Stimulated activated CD4-positive, alpha-beta T cell treated with anti-CD3 and anti-CD28 coated beads, Interleukin-1b, Interleukin-23, amount 100 ng/mL, for 4 hours (primary cell): ENCODE measurements around the gene GPR15.

Experiments
- DNase-seq, 2 donors: peaks; one replicate each; pipeline ENCODE4 v3.0.0-alpha.2; 2020; ENCODE audit warnings: low read depth in 2 of 2

GPR15 gene

DNA sequence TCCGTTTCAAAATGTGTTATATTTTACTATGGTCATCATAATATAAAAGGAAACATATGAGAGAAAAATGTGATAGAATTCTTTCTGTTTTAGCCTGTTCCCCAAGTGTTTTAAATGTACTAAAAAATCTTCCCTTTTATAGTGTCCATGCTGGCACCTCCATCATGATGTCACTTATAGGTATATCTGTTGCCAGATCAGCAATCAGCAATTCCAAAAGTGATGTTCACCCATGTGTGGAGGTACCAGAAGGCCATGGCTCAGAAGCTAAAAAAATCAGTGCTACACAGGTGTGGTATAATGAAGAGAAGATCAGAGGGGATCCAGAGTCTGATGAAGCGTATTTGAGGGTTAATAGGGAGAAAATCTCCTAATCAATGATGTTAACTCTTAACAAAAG lies 1.1 kb upstream of the GPR15 start:
- no peak for DNase-seq

DNA sequence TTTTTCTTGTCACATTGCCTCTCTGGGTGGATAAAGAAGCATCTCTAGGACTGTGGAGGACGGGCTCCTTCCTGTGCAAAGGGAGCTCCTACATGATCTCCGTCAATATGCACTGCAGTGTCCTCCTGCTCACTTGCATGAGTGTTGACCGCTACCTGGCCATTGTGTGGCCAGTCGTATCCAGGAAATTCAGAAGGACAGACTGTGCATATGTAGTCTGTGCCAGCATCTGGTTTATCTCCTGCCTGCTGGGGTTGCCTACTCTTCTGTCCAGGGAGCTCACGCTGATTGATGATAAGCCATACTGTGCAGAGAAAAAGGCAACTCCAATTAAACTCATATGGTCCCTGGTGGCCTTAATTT lies 478 bp downstream of the GPR15 start:
- no peak for DNase-seq

DNA sequence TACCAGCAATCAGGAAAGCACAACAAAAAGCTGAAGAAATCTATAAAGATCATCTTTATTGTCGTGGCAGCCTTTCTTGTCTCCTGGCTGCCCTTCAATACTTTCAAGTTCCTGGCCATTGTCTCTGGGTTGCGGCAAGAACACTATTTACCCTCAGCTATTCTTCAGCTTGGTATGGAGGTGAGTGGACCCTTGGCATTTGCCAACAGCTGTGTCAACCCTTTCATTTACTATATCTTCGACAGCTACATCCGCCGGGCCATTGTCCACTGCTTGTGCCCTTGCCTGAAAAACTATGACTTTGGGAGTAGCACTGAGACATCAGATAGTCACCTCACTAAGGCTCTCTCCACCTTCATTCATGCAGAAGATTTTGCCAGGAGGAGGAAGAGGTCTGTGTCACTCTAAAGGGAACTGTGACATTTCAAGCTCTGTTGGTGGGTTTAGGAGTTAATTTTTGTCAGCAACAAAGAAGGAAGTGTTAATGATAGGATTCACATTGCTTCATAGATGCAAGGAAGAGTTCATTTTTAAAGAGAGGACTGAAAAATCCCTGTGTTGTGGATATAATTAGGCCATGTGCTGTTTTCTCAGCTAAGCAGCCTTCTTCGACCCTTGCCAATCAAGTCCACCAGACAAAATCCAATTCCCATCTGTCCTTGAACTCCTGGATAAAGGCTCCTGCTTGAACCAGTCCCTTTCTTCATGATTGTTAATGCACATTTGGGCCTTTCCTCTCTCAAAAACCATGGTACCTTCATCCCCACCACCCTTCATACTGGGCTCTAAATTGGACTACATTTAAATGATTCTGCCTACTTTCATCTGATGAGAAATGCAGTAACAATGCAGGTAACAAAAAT lies 1.2 kb downstream of the GPR15 start:
- no peak for DNase-seq

DNA sequence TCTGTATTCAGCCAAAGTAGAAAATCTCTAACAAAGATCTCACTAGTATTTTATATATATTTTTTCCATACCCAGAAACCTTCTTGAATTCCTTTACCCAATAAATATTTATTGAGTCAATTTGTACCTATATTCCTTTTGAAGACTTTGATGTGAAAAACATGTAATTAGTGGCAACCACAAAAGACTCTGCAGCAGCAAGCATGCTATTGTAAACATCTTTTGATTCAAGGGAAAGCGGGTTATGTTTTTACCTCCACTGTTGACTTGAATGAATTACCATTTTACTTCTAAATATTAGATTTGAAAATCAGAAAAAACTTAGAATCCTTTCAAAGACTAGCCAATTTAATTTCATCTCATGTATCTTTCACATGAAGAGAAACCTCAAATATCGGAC lies 2.4 kb downstream of the GPR15 start:
- DNase-seq, result no peak

GRCh38 chr3:98534734-98535133 lies 3.0 kb downstream of the GPR15 start:
- DNase-seq, result no peak

GRCh38 chr3:98536456-98537017 lies 4.8 kb downstream of the GPR15 start:
- no peak for DNase-seq

DNA sequence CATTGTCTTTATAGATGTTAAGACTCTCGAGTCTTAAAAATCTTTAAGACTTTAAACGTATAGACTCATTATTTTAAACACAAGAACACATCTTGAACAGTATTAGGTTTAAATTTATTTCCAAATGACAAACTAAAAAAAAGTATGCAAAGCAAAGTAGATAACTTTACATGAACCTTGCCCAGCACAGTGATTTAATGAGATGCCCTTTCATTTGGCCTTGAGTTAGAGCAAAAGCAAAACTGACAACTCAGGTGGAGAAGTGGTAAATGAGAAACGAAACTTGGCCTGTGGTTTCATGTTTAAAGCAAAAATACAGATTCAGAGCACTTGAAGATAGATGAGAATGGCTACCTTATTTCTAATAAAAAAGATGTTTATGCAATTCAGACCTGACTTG lies 8.6 kb downstream of the GPR15 start:
- no peak for DNase-seq

DNA sequence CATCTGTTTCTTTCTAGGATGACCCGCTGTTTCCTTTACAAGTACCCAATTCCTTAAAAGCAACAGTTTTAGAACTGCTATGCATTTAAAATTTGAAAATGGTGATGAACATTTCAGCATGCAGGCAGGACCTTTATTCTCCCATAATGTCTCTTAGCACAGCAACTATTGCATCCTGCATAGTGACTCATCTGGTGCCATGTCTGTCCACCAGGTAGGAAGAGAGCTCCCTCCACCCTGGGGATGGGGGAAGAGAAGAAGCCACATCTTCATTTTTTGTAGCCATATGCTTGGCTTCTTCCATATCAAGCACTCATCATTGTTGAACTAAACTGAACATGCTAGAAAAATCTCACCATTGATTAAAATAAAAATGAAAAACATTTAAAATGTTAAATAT lies 9.9 kb downstream of the GPR15 start:
- no peak for DNase-seq

DNA sequence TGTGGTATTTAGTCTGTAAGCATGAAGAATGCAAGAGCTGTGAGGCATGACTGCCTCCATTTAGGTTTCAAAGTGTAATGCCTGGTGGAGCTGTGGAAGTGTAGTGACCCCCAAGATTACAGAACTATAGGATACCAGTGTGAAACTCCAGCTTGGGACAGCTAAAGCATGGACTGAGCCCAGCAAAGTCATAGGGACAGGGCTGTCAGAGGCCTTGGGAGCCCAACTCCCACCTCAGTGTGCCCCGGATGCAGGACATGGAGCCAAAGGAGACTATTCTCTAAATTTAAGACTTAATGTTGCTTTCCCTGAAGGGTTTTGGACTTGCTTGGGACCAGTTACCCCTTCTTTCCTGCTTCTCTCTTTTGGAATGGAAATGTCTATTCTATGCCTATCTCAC lies 10.8 kb downstream of the GPR15 start:
- DNase-seq, result no peak

DNA sequence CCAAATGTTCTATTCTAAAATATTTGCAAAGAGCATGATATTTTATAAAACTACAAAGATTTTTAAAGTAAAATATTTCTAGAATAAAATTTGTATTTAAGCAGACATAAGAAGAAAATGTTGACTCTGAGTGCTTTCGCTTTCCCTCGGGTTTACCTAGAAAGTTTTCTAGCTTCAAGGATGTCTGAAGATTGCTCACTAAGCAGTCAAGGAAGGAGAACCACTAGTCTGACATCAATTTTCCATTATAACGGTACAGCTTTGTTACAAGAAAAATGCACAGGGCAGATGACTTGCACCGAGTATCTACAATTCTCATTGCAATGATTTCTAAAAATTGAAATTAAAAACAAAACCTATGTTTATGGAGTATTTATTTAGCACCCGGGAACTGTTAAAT lies 14.2 kb downstream of the GPR15 start:
- no peak for DNase-seq

GRCh38 chr3:98548544-98548943 lies 16.8 kb downstream of the GPR15 start:
- no peak for DNase-seq

GRCh38 chr3:98550833-98551232 lies 19.1 kb downstream of the GPR15 start:
- DNase-seq, result no peak

- no peak for DNase-seq
These were observed 19.5 kb downstream of the GPR15 start for GRCh38 chr3:98551236-98551635.

GRCh38 chr3:98551754-98552153 lies 20.0 kb downstream of the GPR15 start:
- no peak for DNase-seq

GRCh38 chr3:98552232-98553020 lies 20.6 kb downstream of the GPR15 start:
- no peak for DNase-seq

DNA sequence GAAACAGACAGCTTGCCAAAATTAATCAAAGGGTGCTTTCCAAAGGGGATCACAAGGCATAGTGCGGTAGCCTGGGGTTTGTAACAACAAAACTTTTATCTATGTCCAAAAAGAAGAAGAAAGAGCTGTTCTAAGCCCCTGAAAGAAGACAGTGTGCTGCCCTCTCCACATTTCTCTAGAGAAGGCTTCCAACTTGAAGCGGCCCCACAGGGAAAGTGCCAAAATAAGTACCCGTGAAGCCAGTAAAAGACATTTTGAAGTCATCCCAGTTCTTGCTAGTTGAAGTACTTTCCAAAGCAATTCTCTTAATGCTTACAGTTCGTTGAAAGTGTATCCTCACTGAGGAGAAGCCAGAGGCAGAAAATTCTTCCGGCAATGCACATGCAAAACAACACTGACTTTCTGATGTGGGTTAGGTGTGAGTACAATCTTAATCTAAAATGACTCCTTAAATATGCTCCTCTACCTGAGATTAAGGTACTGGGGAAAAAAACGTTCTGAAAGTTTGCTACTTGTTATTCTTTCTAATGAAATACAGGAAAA lies 21.3 kb downstream of the GPR15 start:
- no peak for DNase-seq

GRCh38 chr3:98553753-98554152 lies 22.0 kb downstream of the GPR15 start:
- DNase-seq, result no peak

DNA sequence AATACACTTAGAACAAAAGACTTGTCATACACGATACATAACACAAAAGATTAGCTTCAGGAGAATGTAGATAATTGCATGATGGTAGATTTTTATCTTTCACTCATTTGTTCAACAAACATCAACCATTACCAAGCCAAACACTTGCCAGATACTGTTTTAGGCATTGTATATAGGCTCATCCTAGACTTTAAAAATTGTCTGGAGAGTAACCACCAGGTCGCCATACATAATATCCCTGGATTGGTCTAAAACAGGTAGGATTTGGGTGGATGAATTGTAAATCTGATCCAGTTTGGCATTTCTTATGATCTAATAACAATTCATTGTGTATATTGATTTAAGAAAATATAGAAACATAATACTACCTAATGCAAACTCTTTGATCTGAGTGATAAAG lies 22.8 kb downstream of the GPR15 start:
- DNase-seq, result no peak

GRCh38 chr3:98555025-98555379 lies 23.2 kb downstream of the GPR15 start:
- no peak for DNase-seq

DNA sequence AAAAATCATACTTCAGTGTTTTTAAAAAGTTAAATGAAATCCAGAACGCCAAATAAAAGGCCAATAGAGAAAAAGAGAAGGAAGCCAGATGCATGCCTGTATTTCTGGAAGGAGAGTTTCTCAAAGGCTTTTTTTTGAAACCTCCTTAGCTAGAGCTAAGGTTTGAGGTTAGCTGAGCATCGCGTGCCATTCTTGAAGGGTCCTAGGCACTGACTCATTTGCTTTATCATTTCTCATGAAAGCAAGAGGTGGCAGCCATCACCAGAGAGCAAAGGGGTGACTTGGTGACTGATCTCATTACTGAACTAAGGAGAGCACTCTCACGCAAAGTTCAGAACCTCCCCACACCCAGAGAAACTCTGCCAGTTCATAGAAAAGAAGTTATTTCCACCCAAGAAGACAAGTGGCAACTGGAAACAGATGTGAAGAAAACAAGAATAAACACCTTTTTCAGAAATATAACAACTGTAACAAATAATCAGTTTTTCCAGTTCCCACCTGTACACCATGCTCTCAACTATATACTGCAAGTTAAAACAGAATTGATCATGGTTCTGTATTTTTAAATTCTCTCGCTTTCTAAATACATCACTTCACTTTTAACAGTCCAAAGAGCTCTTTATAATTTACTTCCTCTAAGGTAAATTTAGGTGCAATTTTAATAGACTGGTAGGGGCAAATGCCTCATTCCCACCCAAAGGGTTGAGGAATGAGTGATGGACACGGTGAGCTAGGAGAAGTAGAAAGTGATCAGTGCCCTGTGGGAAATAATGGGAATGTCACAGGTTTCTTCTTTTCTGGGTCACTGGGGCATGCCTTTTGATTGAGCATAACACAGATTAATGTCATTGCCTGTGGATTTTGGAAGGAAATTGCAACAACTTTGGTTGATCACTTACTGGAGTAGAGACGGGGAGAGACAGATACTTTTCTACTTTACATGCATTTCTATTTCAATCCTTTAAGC lies 24.7 kb downstream of the GPR15 start:
- peak; percentile 39 to 54 for DNase-seq

GRCh38 chr3:98557324-98558010 lies 25.7 kb downstream of the GPR15 start:
- DNase-seq, result no peak
